Measurements from ENCODE around the gene FIS1.
"Not testable (repeated sequence)": the region's sequence is repeated elsewhere in the genome, so short reads cannot be mapped to it uniquely, and the experiment has no call there.

The FIS1 gene

GRCh38 chr7:101202603-101202918 is 42.3 kb downstream of the FIS1 start:
- no peak for DNase-seq

- no peak for DNase-seq
Observed at GRCh38 chr7:101201695-101202602, 42.9 kb downstream of the FIS1 start.

DNA sequence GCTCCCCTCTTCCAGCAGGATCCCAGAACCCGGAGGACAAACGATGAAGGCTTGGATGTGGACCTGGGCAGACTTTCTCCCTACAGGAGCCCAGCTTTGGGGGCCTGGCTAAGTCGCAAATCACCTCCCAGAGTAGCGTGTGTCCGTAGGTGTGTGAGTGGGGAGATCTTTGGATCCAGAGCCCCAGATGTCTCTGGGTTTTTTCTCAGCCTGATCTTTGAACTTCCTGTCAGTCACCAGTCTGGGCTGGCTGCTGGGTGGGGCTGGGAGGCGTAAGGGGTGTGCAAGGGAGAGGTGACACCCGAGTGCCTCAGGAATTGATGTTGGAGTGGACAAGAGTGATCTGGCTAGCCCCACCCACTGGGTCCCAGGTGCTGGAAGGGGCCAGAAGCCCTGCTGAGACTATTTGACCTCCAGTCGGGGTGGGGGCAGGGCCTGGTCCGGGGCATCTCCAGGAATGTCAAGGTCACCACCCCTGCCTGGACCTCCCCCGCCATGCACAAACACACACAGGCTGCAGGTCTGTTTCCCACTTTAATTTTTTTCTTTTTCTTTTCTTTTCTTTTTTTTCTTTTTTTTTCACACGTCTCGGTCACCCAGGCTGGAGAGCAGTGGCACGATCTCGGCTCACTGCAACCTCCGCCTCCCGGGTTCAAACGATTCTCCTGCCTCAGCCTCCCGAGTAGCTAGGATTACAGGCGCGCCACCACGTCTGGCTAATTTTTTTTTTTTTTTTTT is 43.9 kb downstream of the FIS1 start, which contains the start of gene MOGAT3:
MOGAT3 (minus strand) TSS at position 175 of the 738 bp plus-strand sequence. CDS start 182 bp downstream, outside the sequence.
- no peak for DNase-seq

DNA sequence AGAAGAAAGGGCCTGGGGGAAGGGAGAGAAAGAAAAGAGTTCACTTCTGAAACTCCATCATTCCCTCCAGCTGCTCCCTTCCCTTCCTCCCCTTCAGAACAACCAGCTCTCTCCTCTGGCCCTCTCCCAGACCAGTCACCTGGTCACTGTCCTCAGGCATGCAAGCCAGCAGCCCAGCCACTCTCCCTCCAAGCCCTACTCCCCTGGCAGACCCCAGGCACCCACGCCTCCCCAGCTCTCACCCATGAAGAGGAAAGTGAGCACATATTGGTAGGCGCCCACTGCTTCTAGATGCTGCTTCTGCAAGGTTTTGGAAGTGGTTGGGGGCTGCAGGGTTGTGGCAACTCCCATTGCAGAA is 44.4 kb downstream of the FIS1 start:
- no peak for DNase-seq

- not testable (repeated sequence) for DNase-seq
Observed at GRCh38 chr7:101199522-101199921, 45.4 kb downstream of the FIS1 start.

GRCh38 chr7:101198476-101198875 is 46.4 kb downstream of the FIS1 start:
- DNase-seq = no peak

DNA sequence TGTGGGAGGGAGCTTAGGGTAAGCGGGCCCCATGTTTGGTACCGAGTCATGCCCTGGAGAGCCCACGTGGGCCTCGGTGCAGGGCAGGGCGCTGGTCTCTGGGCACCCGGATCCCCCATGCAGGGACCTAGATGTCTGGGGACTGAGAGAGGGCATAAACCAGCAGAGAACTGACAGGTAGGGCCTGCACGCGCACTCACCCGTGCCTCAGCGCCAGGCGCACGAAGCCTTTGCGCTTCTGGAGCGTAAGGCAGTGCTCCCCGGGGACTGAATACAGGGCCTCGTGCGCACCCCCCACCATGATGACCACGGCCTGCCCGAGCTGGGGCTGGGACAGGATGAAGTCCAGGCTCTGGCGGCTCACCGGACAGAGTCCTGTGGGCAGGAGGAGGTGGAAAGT is 46.9 kb downstream of the FIS1 start:
- DNase-seq = no peak

- DNase-seq = no peak
Observed at GRCh38 chr7:101195884-101196283, 49.0 kb downstream of the FIS1 start.
